NCI-H82 treated with DMSO at 0.1 percent for 48 hours (cell line): Measurements from ENCODE around the gene DRAP1.

Experiments used
- DNase-seq: peaks from one replicate; lab custom pipeline; 2025; ENCODE audit not compliant: unreplicated experiment; lab: John Stamatoyannopoulos, UW

Gene DRAP1

GRCh38 chr11:65958774-65959420 lies 39.7 kb downstream of the DRAP1 start:
- DNase-seq: no peak

GRCh38 chr11:65960824-65961266 lies 41.6 kb downstream of the DRAP1 start:
- DNase-seq: no peak

- peak; percentile 91 for DNase-seq
These were observed 42.3 kb downstream of the DRAP1 start, which contains the start of gene SART1 for GRCh38 chr11:65961267-65962140. TSS of gene SART1 (plus strand) at chr11:65961734. CDS start at chr11:65961781, 47 bp downstream.

- DNase-seq: no peak
These were observed 42.9 kb downstream of the DRAP1 start for GRCh38 chr11:65962141-65962564.

GRCh38 chr11:65964906-65965305 lies 45.7 kb downstream of the DRAP1 start:
- DNase-seq: no peak

GRCh38 chr11:65965986-65966762 lies 46.9 kb downstream of the DRAP1 start:
- DNase-seq: no peak

- DNase-seq: no peak
These were observed 48.2 kb downstream of the DRAP1 start for GRCh38 chr11:65967329-65967934.

GRCh38 chr11:65968600-65969482 lies 49.6 kb downstream of the DRAP1 start:
- no peak for DNase-seq
